ENCODE measurements around the gene SDHB. TPM values are rescaled to one million over a fixed set of nuclear protein-coding genes. Genes with fewer than 3 reads are reported as not detected.

Gene SDHB
- total RNA-seq, 2 donors from 2014 or later: 98.2 to 101 TPM

- no peak overlapping the region for H3K4me3 Mint-ChIP-seq
- H3K9me3 Mint-ChIP-seq: no peaks in the 10 kb centered on the region
- H3K27ac Mint-ChIP-seq: no peak overlapping the region
- no peaks in the 10 kb centered on the region for H3K27me3 Mint-ChIP-seq (ENCODE audit: low read depth)
- ATAC-seq (replicated peaks in 1 of 2) (no peak), DNase-seq (no peak)
- no peaks in the 10 kb centered on the region for H3K4me1 Mint-ChIP-seq (ENCODE audit: low read depth)
- no peaks in the 10 kb centered on the region for H3K36me3 Mint-ChIP-seq (ENCODE audit: insufficient read depth in 2 of 2)
These were observed 60.3 kb downstream of the SDHB start for GRCh38 chr1:16993521-16994038.

- Mint-ChIP-seq H3K36me3 (ENCODE audit: insufficient read depth in 2 of 2) (peaks cover 0 to 1% of the 10 kb centered on the region in 2 donors), H3K27me3 (ENCODE audit: low read depth) (no peaks in the 10 kb centered on the region), H3K4me3 (no peak overlapping the region), H3K9me3 (no peaks in the 10 kb centered on the region), H3K4me1 (ENCODE audit: low read depth) (no peaks in the 10 kb centered on the region), H3K27ac (no peak overlapping the region)
- DNase-seq (no peak), ATAC-seq (replicated peaks in 1 of 2) (no peak)
These were observed 61.2 kb downstream of the SDHB start for GRCh38 chr1:16992675-16993074.

- Mint-ChIP-seq H3K27me3 (ENCODE audit: low read depth) (no peaks in the 10 kb centered on the region), H3K9me3 (no peaks in the 10 kb centered on the region), H3K27ac (no peak overlapping the region), H3K36me3 (ENCODE audit: insufficient read depth in 2 of 2) (peaks cover 0 to 1% of the 10 kb centered on the region in 2 donors), H3K4me3 (no peak overlapping the region), H3K4me1 (ENCODE audit: low read depth) (no peaks in the 10 kb centered on the region)
- ATAC-seq (replicated peaks in 1 of 2) (no peak), DNase-seq (no peak)
These were observed 61.7 kb downstream of the SDHB start for GRCh38 chr1:16992102-16992501.

- DNase-seq (no peak), ATAC-seq (replicated peaks in 1 of 2) (no peak)
- Mint-ChIP-seq H3K36me3 (ENCODE audit: insufficient read depth in 2 of 2) (peaks cover 0 to 1% of the 10 kb centered on the region in 2 donors), H3K27ac (no peak overlapping the region), H3K4me1 (ENCODE audit: low read depth) (no peaks in the 10 kb centered on the region), H3K9me3 (no peaks in the 10 kb centered on the region), H3K27me3 (ENCODE audit: low read depth) (no peaks in the 10 kb centered on the region), H3K4me3 (no peak overlapping the region)
These were observed 62.3 kb downstream of the SDHB start for GRCh38 chr1:16991571-16991970.

- no peak for DNase-seq
- H3K27me3 Mint-ChIP-seq (ENCODE audit: low read depth): no peaks in the 10 kb centered on the region
- H3K36me3 Mint-ChIP-seq (ENCODE audit: insufficient read depth in 2 of 2): peaks cover 0 to 1% of the 10 kb centered on the region in 2 donors
- H3K4me3 Mint-ChIP-seq: no peak overlapping the region
- H3K27ac Mint-ChIP-seq: no peak overlapping the region
- H3K4me1 Mint-ChIP-seq (ENCODE audit: low read depth): no peaks in the 10 kb centered on the region
- no peak for ATAC-seq (replicated peaks in 1 of 2)
- no peaks in the 10 kb centered on the region for H3K9me3 Mint-ChIP-seq
These were observed 64.0 kb downstream of the SDHB start for GRCh38 chr1:16989676-16990391.

GRCh38 chr1:16988210-16988609 lies 65.6 kb downstream of the SDHB start:
- no peak for ATAC-seq (replicated peaks in 1 of 2)
- no peaks in the 10 kb centered on the region for H3K4me1 Mint-ChIP-seq (ENCODE audit: low read depth)
- H3K27ac Mint-ChIP-seq: no peak overlapping the region
- peaks cover 0 to 1% of the 10 kb centered on the region in 2 donors for H3K36me3 Mint-ChIP-seq (ENCODE audit: insufficient read depth in 2 of 2)
- H3K27me3 Mint-ChIP-seq (ENCODE audit: low read depth): peaks cover 3% of the 10 kb centered on the region
- DNase-seq: no peak
- H3K4me3 Mint-ChIP-seq: no peak overlapping the region
- H3K9me3 Mint-ChIP-seq: no peaks in the 10 kb centered on the region

GRCh38 chr1:16986962-16987361 lies 66.9 kb downstream of the SDHB start:
- peaks cover 7% of the 10 kb centered on the region for H3K27me3 Mint-ChIP-seq (ENCODE audit: low read depth)
- DNase-seq (no peak), ATAC-seq (replicated peaks in 1 of 2) (no peak)
- no peak overlapping the region for H3K4me3 Mint-ChIP-seq
- no peaks in the 10 kb centered on the region for H3K4me1 Mint-ChIP-seq (ENCODE audit: low read depth)
- no peaks in the 10 kb centered on the region for H3K9me3 Mint-ChIP-seq
- H3K27ac Mint-ChIP-seq: no peak overlapping the region
- H3K36me3 Mint-ChIP-seq (ENCODE audit: insufficient read depth in 2 of 2): peaks cover 0 to 1% of the 10 kb centered on the region in 2 donors

- Mint-ChIP-seq H3K9me3 (no peaks in the 10 kb centered on the region), H3K27ac (no peak overlapping the region), H3K36me3 (ENCODE audit: insufficient read depth in 2 of 2) (peaks cover 0 to 1% of the 10 kb centered on the region in 2 donors), H3K4me1 (ENCODE audit: low read depth) (no peaks in the 10 kb centered on the region), H3K27me3 (ENCODE audit: low read depth) (peaks cover 10% of the 10 kb centered on the region), H3K4me3 (no peak overlapping the region)
- no peak for ATAC-seq (replicated peaks in 1 of 2)
- no peak for DNase-seq
These were observed 67.3 kb downstream of the SDHB start for GRCh38 chr1:16986560-16986959.

- H3K36me3 Mint-ChIP-seq (ENCODE audit: insufficient read depth in 2 of 2): peaks cover 0 to 1% of the 10 kb centered on the region in 2 donors
- peaks cover 14% of the 10 kb centered on the region for H3K27me3 Mint-ChIP-seq (ENCODE audit: low read depth)
- no peak for ATAC-seq (replicated peaks in 1 of 2)
- peaks cover 4% of the 10 kb centered on the region for H3K4me1 Mint-ChIP-seq (ENCODE audit: low read depth)
- H3K4me3 Mint-ChIP-seq: no peak overlapping the region
- H3K27ac Mint-ChIP-seq: no peak overlapping the region
- no peaks in the 10 kb centered on the region for H3K9me3 Mint-ChIP-seq
- DNase-seq: no peak
These were observed 67.7 kb downstream of the SDHB start for GRCh38 chr1:16986113-16986512.

- Mint-ChIP-seq H3K36me3 (ENCODE audit: insufficient read depth in 2 of 2) (peaks cover 0 to 1% of the 10 kb centered on the region in 2 donors), H3K4me3 (no peak overlapping the region), H3K27me3 (ENCODE audit: low read depth) (peaks cover 20% of the 10 kb centered on the region), H3K4me1 (ENCODE audit: low read depth) (peaks cover 10% of the 10 kb centered on the region), H3K27ac (no peak overlapping the region), H3K9me3 (no peaks in the 10 kb centered on the region)
- DNase-seq (no peak), ATAC-seq (replicated peaks in 1 of 2) (no peak)
These were observed 69.1 kb downstream of the SDHB start for GRCh38 chr1:16984717-16985116.

- Mint-ChIP-seq H3K9me3 (no peaks in the 10 kb centered on the region), H3K36me3 (ENCODE audit: insufficient read depth in 2 of 2) (peaks cover 0 to 1% of the 10 kb centered on the region in 2 donors), H3K27me3 (ENCODE audit: low read depth) (peaks cover 20% of the 10 kb centered on the region), H3K4me1 (ENCODE audit: low read depth) (peaks cover 10% of the 10 kb centered on the region), H3K27ac (no peak overlapping the region), H3K4me3 (no peak overlapping the region)
- ATAC-seq (replicated peaks in 1 of 2) (no peak), DNase-seq (no peak)
These were observed 70.2 kb downstream of the SDHB start for GRCh38 chr1:16983649-16984048.

- Mint-ChIP-seq H3K27ac (no peak overlapping the region), H3K9me3 (no peaks in the 10 kb centered on the region), H3K4me1 (ENCODE audit: low read depth) (peaks cover 10% of the 10 kb centered on the region), H3K36me3 (ENCODE audit: insufficient read depth in 2 of 2) (peaks cover 0 to under 1% of the 10 kb centered on the region in 2 donors), H3K4me3 (no peak overlapping the region), H3K27me3 (ENCODE audit: low read depth) (peaks cover 20% of the 10 kb centered on the region)
- ATAC-seq (replicated peaks in 1 of 2): no peak
- DNase-seq: no peak
These were observed 70.9 kb downstream of the SDHB start for GRCh38 chr1:16982902-16983301.

- no peak for ATAC-seq (replicated peaks in 1 of 2)
- Mint-ChIP-seq H3K4me1 (ENCODE audit: low read depth) (peaks cover 10% of the 10 kb centered on the region), H3K36me3 (ENCODE audit: insufficient read depth in 2 of 2) (no peaks in the 10 kb centered on the region), H3K27ac (no peak overlapping the region), H3K4me3 (peak overlapping the region; percentile 64 to 77), H3K27me3 (ENCODE audit: low read depth) (peaks cover 20% of the 10 kb centered on the region), H3K9me3 (no peaks in the 10 kb centered on the region)
- no peak for DNase-seq
These were observed 72.5 kb downstream of the SDHB start for GRCh38 chr1:16981269-16981849.

Measured in activated T-cell treated with anti-CD3 and anti-CD28 coated beads, Interleukin-2, amount 50 U/mL, for 72 hours (primary cell).